ENCODE results near the gene DYNC2LI1.
A peak's percentile ranks its signal among the peaks of the same experiment; 100 is the strongest.
"Not testable (repeated sequence)": the region's sequence is repeated elsewhere in the genome, so short reads cannot be mapped to it uniquely, and the experiment has no call there.

Gene DYNC2LI1

GRCh38 chr2:43773876-43774613, at the start of gene DYNC2LI1:
Gene DYNC2LI1, plus strand, starts transcription at chr2:43774039. Its CDS starts 100 bp downstream, at chr2:43774139.
- Histone ChIP-seq H3K9me3 (ENCODE audit: control insufficient read depth, insufficient read depth, low read depth, low read length) (no peaks in the 10 kb centered on the region), H3K36me3 (ENCODE audit: control insufficient read depth, insufficient read depth, low read length) (no peaks in the 10 kb centered on the region), H3K27me3 (ENCODE audit: control insufficient read depth, insufficient read depth, low read length) (no peaks in the 10 kb centered on the region), H3K4me1 (ENCODE audit: control insufficient read depth, insufficient read depth, low read length) (no peaks in the 10 kb centered on the region), H3K4me3 (ENCODE audit: low read depth, low read length) (peak within 1 kb of the TSS; percentile 86), H3K27ac (ENCODE audit: low read depth, low read length) (peak within 1 kb of the TSS; percentile 26; the same call in 1 of the 2 replicates), H3K9ac (ENCODE audit: low read length) (peak within 1 kb of the TSS; percentile 63)

GRCh38 chr2:43724728-43725526, 48.9 kb upstream of the DYNC2LI1 start:
- peaks cover 13% of the 10 kb centered on the region for H3K4me1 ChIP-seq (ENCODE audit: control insufficient read depth, insufficient read depth, low read length)
- no peaks in the 10 kb centered on the region for H3K36me3 ChIP-seq (ENCODE audit: control insufficient read depth, insufficient read depth, low read length)
- no peaks in the 10 kb centered on the region for H3K9me3 ChIP-seq (ENCODE audit: control insufficient read depth, insufficient read depth, low read depth, low read length)
- no peaks in the 10 kb centered on the region for H3K27me3 ChIP-seq (ENCODE audit: control insufficient read depth, insufficient read depth, low read length)
- H3K27ac ChIP-seq (ENCODE audit: low read depth, low read length) = no peak overlapping the region
- H3K9ac ChIP-seq (ENCODE audit: low read length) = no peak overlapping the region
- H3K4me3 ChIP-seq (ENCODE audit: low read depth, low read length) = no peak overlapping the region

DNA sequence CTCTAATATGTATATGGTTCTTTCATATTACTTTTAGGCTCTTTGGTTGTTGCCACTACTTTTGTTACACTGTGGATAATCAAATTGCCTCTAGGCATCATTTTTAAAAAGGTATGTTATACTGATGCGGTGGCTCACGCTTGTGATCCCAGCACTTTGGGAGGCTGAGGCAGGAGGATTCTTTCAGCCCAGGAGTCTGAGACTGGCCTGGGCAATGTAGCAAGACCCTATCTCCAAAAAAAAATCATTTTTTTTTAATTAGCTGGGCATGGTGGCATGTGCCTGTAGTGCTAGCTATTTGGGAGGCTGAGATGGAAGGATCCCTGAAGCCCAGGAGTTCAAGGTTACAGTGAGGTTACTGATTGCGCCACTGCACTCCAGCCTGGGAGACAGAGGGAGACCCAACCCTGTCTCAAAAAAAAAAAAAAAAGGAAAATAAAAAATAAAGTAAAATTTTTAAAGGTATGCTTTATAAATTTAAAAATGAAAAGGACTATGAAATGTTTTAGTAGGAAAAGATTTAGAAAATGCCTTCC, 48.1 kb upstream of the DYNC2LI1 start:
- H3K27ac ChIP-seq (ENCODE audit: low read depth, low read length) = no peak overlapping the region
- H3K27me3 ChIP-seq (ENCODE audit: control insufficient read depth, insufficient read depth, low read length) = no peaks in the 10 kb centered on the region
- no peaks in the 10 kb centered on the region for H3K9me3 ChIP-seq (ENCODE audit: control insufficient read depth, insufficient read depth, low read depth, low read length)
- no peak overlapping the region for H3K9ac ChIP-seq (ENCODE audit: low read length)
- H3K4me3 ChIP-seq (ENCODE audit: low read depth, low read length) = no peak overlapping the region
- no peaks in the 10 kb centered on the region for H3K36me3 ChIP-seq (ENCODE audit: control insufficient read depth, insufficient read depth, low read length)
- H3K4me1 ChIP-seq (ENCODE audit: control insufficient read depth, insufficient read depth, low read length) = peaks cover 13% of the 10 kb centered on the region

GRCh38 chr2:43726961-43727633, 46.7 kb upstream of the DYNC2LI1 start:
- H3K27me3 ChIP-seq (ENCODE audit: control insufficient read depth, insufficient read depth, low read length); H3K36me3 ChIP-seq (ENCODE audit: control insufficient read depth, insufficient read depth, low read length); H3K9me3 ChIP-seq (ENCODE audit: control insufficient read depth, insufficient read depth, low read depth, low read length); H3K9ac ChIP-seq (ENCODE audit: low read length); H3K27ac ChIP-seq (ENCODE audit: low read depth, low read length); H3K4me3 ChIP-seq (ENCODE audit: low read depth, low read length): not testable (repeated sequence)
- H3K4me1 ChIP-seq (ENCODE audit: control insufficient read depth, insufficient read depth, low read length) = peaks cover 13% of the 10 kb centered on the region

- peaks cover 13% of the 10 kb centered on the region for H3K4me1 ChIP-seq (ENCODE audit: control insufficient read depth, insufficient read depth, low read length)
- no peak overlapping the region for H3K9ac ChIP-seq (ENCODE audit: low read length)
- no peak overlapping the region for H3K4me3 ChIP-seq (ENCODE audit: low read depth, low read length)
- H3K36me3 ChIP-seq (ENCODE audit: control insufficient read depth, insufficient read depth, low read length) = no peaks in the 10 kb centered on the region
- H3K27ac ChIP-seq (ENCODE audit: low read depth, low read length) = no peak overlapping the region
- H3K9me3 ChIP-seq (ENCODE audit: control insufficient read depth, insufficient read depth, low read depth, low read length) = no peaks in the 10 kb centered on the region
- no peaks in the 10 kb centered on the region for H3K27me3 ChIP-seq (ENCODE audit: control insufficient read depth, insufficient read depth, low read length)
Observed at GRCh38 chr2:43727634-43728014, 46.2 kb upstream of the DYNC2LI1 start.

- Histone ChIP-seq H3K9ac (ENCODE audit: low read length) (no peak overlapping the region), H3K27me3 (ENCODE audit: control insufficient read depth, insufficient read depth, low read length) (no peaks in the 10 kb centered on the region), H3K4me3 (ENCODE audit: low read depth, low read length) (no peak overlapping the region), H3K27ac (ENCODE audit: low read depth, low read length) (no peak overlapping the region), H3K36me3 (ENCODE audit: control insufficient read depth, insufficient read depth, low read length) (no peaks in the 10 kb centered on the region), H3K9me3 (ENCODE audit: control insufficient read depth, insufficient read depth, low read depth, low read length) (no peaks in the 10 kb centered on the region), H3K4me1 (ENCODE audit: control insufficient read depth, insufficient read depth, low read length) (peaks cover 13% of the 10 kb centered on the region)
Observed at GRCh38 chr2:43729491-43730174, 44.2 kb upstream of the DYNC2LI1 start.

DNA sequence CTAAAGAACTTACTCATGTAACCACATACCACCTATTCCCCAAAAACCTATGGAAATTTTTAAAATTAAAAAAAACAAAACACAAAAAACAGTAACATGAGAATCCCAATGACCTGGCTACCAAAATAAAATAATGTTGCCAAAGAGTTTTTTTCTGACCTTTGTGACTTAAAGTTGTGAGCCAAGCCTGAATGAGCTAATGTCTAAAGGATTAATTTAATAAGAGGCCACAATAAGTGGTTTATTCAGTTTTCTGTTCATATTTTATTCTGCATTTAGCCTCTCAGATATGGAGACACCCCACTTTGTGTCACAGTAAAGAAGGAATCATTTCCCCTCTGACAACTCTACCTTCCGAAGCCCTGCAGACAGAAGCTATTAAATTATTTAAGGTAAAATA, 42.6 kb upstream of the DYNC2LI1 start:
- Histone ChIP-seq H3K9me3 (ENCODE audit: control insufficient read depth, insufficient read depth, low read depth, low read length) (no peaks in the 10 kb centered on the region), H3K9ac (ENCODE audit: low read length) (no peak overlapping the region), H3K4me1 (ENCODE audit: control insufficient read depth, insufficient read depth, low read length) (peaks cover 9% of the 10 kb centered on the region), H3K27ac (ENCODE audit: low read depth, low read length) (no peak overlapping the region), H3K27me3 (ENCODE audit: control insufficient read depth, insufficient read depth, low read length) (no peaks in the 10 kb centered on the region), H3K36me3 (ENCODE audit: control insufficient read depth, insufficient read depth, low read length) (no peaks in the 10 kb centered on the region), H3K4me3 (ENCODE audit: low read depth, low read length) (no peak overlapping the region)

DNA sequence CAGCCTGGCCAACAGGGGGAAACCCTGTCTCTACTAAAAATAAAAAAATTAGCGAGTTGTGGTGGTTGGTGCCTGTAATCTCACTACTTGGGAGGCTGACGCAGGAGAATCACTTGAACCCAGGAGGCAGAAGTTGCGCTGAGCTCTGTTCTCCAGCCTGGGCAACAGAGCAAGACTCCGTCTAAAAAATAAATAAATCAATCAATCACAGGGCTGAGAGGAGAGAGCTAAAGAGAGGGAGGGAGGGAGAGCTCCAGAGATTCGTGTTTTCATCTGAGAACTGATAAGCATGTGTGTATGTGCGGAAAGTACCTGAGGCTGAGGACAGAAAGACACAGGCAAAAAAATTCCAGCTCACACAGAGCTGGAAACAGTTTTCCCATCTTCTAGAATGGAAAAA, 37.2 kb upstream of the DYNC2LI1 start:
- no peak overlapping the region for H3K4me3 ChIP-seq (ENCODE audit: low read depth, low read length)
- no peaks in the 10 kb centered on the region for H3K9me3 ChIP-seq (ENCODE audit: control insufficient read depth, insufficient read depth, low read depth, low read length)
- no peaks in the 10 kb centered on the region for H3K27me3 ChIP-seq (ENCODE audit: control insufficient read depth, insufficient read depth, low read length)
- no peaks in the 10 kb centered on the region for H3K36me3 ChIP-seq (ENCODE audit: control insufficient read depth, insufficient read depth, low read length)
- no peak overlapping the region for H3K9ac ChIP-seq (ENCODE audit: low read length)
- H3K27ac ChIP-seq (ENCODE audit: low read depth, low read length) = no peak overlapping the region
- peaks cover 10% of the 10 kb centered on the region; the same call in 1 of the 2 replicates for H3K4me1 ChIP-seq (ENCODE audit: control insufficient read depth, insufficient read depth, low read length)

DNA sequence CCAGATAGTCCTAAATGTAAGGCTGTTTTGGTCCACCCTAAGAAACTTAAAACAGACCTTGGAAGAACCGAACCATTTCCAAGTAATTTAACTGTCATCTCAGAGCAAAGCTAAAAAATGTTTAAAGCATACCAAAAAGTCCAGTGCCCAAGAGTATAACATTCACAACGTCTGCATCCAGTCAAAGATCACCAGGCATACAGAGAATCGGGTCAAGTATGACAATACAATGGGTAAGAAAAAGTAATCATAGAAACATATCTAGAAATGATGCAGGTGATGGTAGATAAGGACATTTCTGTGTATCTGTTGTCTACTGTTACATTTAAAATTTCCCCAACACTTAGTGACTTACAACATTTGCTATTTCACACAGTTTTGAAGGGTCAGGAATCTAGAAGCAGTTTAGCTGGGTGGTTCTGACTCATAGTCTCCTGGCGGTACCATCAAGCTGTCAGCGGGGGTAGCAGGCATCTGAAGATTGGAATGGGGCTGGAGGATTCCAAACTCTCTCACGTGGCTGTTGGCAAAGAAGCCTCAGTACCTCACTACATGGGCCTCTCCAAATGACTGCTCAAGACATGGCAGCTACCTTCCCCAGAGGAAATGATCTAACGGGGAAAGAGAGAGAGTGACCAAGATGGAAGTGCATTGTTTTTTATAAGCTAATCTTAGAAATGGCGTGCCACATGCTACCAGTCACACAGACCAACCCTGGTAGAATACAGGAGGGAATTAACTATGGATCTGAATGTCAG, 36.6 kb upstream of the DYNC2LI1 start:
- Histone ChIP-seq H3K9me3 (ENCODE audit: control insufficient read depth, insufficient read depth, low read depth, low read length) (no peaks in the 10 kb centered on the region), H3K27ac (ENCODE audit: low read depth, low read length) (no peak overlapping the region), H3K36me3 (ENCODE audit: control insufficient read depth, insufficient read depth, low read length) (no peaks in the 10 kb centered on the region), H3K27me3 (ENCODE audit: control insufficient read depth, insufficient read depth, low read length) (no peaks in the 10 kb centered on the region), H3K9ac (ENCODE audit: low read length) (no peak overlapping the region), H3K4me3 (ENCODE audit: low read depth, low read length) (no peak overlapping the region), H3K4me1 (ENCODE audit: control insufficient read depth, insufficient read depth, low read length) (peaks cover 10% of the 10 kb centered on the region; the same call in 1 of the 2 replicates)

GRCh38 chr2:43737855-43738254, 36.0 kb upstream of the DYNC2LI1 start:
- Histone ChIP-seq H3K27ac (ENCODE audit: low read depth, low read length) (no peak overlapping the region), H3K4me1 (ENCODE audit: control insufficient read depth, insufficient read depth, low read length) (peaks cover 10% of the 10 kb centered on the region; the same call in 1 of the 2 replicates)

More at GRCh38 chr2:43737855-43738254, 36.0 kb upstream of the DYNC2LI1 start:
- Histone ChIP-seq H3K9me3 (ENCODE audit: control insufficient read depth, insufficient read depth, low read depth, low read length) (no peaks in the 10 kb centered on the region), H3K4me3 (ENCODE audit: low read depth, low read length) (no peak overlapping the region), H3K36me3 (ENCODE audit: control insufficient read depth, insufficient read depth, low read length) (no peaks in the 10 kb centered on the region), H3K27me3 (ENCODE audit: control insufficient read depth, insufficient read depth, low read length) (no peaks in the 10 kb centered on the region), H3K9ac (ENCODE audit: low read length) (no peak overlapping the region)

Measured in HUES6 (cell line).